HepG2 (cell line): ENCODE results near the gene PPP1R9B. TPM values are rescaled to one million over a fixed set of nuclear protein-coding genes. Genes with fewer than 3 reads are reported as not detected.

Source experiments
- ATRX ChIP-seq: sonication (generic); formaldehyde crosslinking; IDR thresholded peaks from 2 replicates; pipeline ENCODE4 v1.4.0; 2020; ENCODE audit warnings: missing genetic modification reagents, borderline replicate concordance
- MAF1 ChIP-seq: sonication (generic); formaldehyde crosslinking; IDR thresholded peaks from 2 replicates; pipeline ENCODE4 v1.5.0; 2020; ENCODE audit warnings: missing genetic modification reagents, borderline replicate concordance
- NONO ChIP-seq, 2 experiments: fragments of 450-650 bp in 1 of 2; sonication (generic) in 1 of 2; formaldehyde crosslinking in 1 of 2; IDR thresholded peaks in 1 of 2; conservative IDR thresholded peaks in 1 of 2; 2 replicates each; pipeline versions ENCODE4 v1.6.1 to v1.8.0; 2017 to 2022; ENCODE audit warnings: mild to moderate bottlenecking in 1 of 2, missing genetic modification reagents in 1 of 2, moderate library complexity in 1 of 2
- RBFOX2 ChIP-seq: fragments of 200-400 bp; formaldehyde crosslinking; IDR thresholded peaks from 2 replicates; pipeline ENCODE4 v1.6.1; 2017; ENCODE audit warnings: low read depth, mild to moderate bottlenecking, low read length
- SYNCRIP ChIP-seq: fragments of 200-400 bp; formaldehyde crosslinking; IDR thresholded peaks from 2 replicates; pipeline ENCODE4 v1.6.1; 2018; ENCODE audit warnings: mild to moderate bottlenecking, low read depth, low read length; ENCODE audit not compliant: insufficient read depth
- ZFYVE20 ChIP-seq: sonication (generic); formaldehyde crosslinking; IDR thresholded peaks from 2 replicates; pipeline ENCODE4 v1.8.0; 2023; ENCODE audit warnings: low read depth, mild to moderate bottlenecking, moderate library complexity, missing genetic modification reagents, borderline replicate concordance
- ZKSCAN1 ChIP-seq: fragments of 150-350 bp; IDR thresholded peaks from 2 replicates; pipeline ENCODE4 v1.6.1; 2014; ENCODE audit warnings: low read length
- ZNF101 ChIP-seq: sonication (generic); formaldehyde crosslinking; IDR thresholded peaks from 2 replicates; pipeline ENCODE4 v1.4.0; 2020; ENCODE audit warnings: mild to moderate bottlenecking, low read depth, missing genetic modification reagents, borderline replicate concordance
- ZNF232 ChIP-seq: sonication (generic); formaldehyde crosslinking; IDR thresholded peaks from 2 replicates; pipeline ENCODE4 v1.4.0; 2020; ENCODE audit warnings: missing genetic modification reagents, borderline replicate concordance
- ZNF282 ChIP-seq: fragments of 450-650 bp; IDR thresholded peaks from 2 replicates; pipeline ENCODE4 v1.6.1; 2018; ENCODE audit not compliant: partially characterized antibody
- ZNF337 ChIP-seq: sonication (generic); formaldehyde crosslinking; IDR thresholded peaks from 2 replicates; pipeline ENCODE4 v1.5.1; 2020; ENCODE audit warnings: missing genetic modification reagents, low read depth, mild to moderate bottlenecking, borderline replicate concordance
- ZNF501 ChIP-seq: sonication (generic); formaldehyde crosslinking; IDR thresholded peaks from 2 replicates; pipeline ENCODE4 v1.5.1; 2020; ENCODE audit warnings: mild to moderate bottlenecking, moderate library complexity, missing genetic modification reagents
- polyA plus RNA-seq, 8 experiments: library from polyadenylated mRNA; depleted of rRNA in 3 of 8; stranded (reverse) in 7 of 8; unstranded in 1 of 8; fragments of >200 nt; fragmentation: Illumina TruSeq in 4 of 8; extraction: Trizol in 4 of 8; gene quantifications; 2 replicates each; pipeline versions ENCODE4 v1.2.1 to v1.2.3, GENCODE V29; 2011 to 2016; ENCODE audit warnings: low read depth in 4 of 8, missing spikeins in 1 of 8, mixed read lengths in 1 of 8; ENCODE audit not compliant: insufficient read depth in 1 of 8
- total RNA-seq, 5 experiments: library from RNA; depleted of rRNA; stranded (reverse); fragments of >200 nt; fragmentation: Illumina TruSeq; extraction: Trizol; gene quantifications; 2 replicates each; pipeline ENCODE4 v1.2.3, GENCODE V29; 2016; ENCODE audit warnings: low read depth in 1 of 5
- TF ChIP-seq, protein P1 (sequence below): conservative IDR thresholded peaks from 2 replicates; pipeline ENCODE4 v1.6.1; 2018; ENCODE audit warnings: missing genetic modification reagents
- TF ChIP-seq, protein P2 (sequence below): sonication (generic); formaldehyde crosslinking; IDR thresholded peaks from 2 replicates; pipeline ENCODE4 v1.5.0; 2020; ENCODE audit warnings: missing genetic modification reagents, mild to moderate bottlenecking, borderline replicate concordance
- TF ChIP-seq, protein P3 (sequence below): sonication (generic); formaldehyde crosslinking; conservative IDR thresholded peaks from 2 replicates; pipeline ENCODE4 v1.5.0; 2020; ENCODE audit warnings: missing genetic modification reagents
- TF ChIP-seq, protein P4 (sequence below): sonication (generic); formaldehyde crosslinking; IDR thresholded peaks from 2 replicates; pipeline ENCODE4 v1.4.0; 2020; ENCODE audit warnings: missing genetic modification reagents, borderline replicate concordance
- TF ChIP-seq, protein P5 (sequence below): sonication (generic); formaldehyde crosslinking; IDR thresholded peaks from 2 replicates; pipeline ENCODE4 v1.5.0; 2020; ENCODE audit warnings: missing genetic modification reagents, mild to moderate bottlenecking, borderline replicate concordance
- TF ChIP-seq, protein P6 (sequence below): sonication (generic); formaldehyde crosslinking; IDR thresholded peaks from 2 replicates; pipeline ENCODE4 v1.9.0; 2021; ENCODE audit warnings: missing genetic modification reagents, borderline replicate concordance

The PPP1R9B gene
- total and polyA plus RNA-seq, 2 of the 13 experiments (the other 11 are each of a cell fraction or from before 2014, with no cell fraction given), result 9.4 to 15.8 TPM

DNA sequence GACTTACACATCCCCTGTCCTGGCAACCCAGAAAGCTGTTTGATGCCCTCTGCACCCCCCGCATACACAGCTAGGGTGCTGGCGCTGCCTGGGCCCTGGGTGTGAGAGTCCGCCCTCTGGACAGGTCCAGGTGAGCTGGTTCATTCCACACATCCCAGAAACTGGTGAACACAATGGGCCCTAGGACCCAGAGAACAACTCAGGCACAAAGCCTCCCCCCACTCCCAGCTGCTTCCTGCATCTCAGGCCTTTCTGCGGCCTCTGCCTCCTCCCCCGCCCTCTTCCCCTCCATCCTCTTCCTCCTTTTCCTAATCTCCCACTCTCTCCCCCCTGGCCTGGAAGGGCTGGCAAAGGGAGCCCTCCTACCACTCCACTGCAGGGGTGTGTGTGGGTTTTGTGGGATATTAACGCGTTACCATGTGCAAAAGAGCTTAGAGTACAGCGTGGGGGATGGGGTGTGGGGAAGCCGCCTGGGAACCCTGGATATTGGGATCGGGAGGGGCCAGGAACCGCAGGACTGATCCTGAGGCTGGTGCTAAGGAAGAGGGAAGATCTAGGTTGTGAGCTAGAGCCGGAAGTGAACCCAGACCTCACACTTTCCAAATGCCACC, 1.6 kb upstream of the PPP1R9B start (continued):
- TF ChIP-seq, protein P1, sequence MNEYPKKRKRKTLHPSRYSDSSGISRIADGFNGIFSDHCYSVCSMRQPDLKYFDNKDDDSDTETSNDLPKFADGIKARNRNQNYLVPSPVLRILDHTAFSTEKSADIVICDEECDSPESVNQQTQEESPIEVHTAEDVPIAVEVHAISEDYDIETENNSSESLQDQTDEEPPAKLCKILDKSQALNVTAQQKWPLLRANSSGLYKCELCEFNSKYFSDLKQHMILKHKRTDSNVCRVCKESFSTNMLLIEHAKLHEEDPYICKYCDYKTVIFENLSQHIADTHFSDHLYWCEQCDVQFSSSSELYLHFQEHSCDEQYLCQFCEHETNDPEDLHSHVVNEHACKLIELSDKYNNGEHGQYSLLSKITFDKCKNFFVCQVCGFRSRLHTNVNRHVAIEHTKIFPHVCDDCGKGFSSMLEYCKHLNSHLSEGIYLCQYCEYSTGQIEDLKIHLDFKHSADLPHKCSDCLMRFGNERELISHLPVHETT (CRISPR knock-in tag), result 0 out of 2 replicates have a peak, but pooled peaks have one; percentile 48
- TF ChIP-seq ZNF101 (CRISPR knock-in tag) (0 out of 2 replicates have a peak, but pooled peaks have one; percentile 41), ZFYVE20 (CRISPR knock-in tag) (no peak), ZNF282 (no peak), ZKSCAN1 (no peak), ZNF501 (CRISPR knock-in tag) (peak; percentile 82; the same call in 1 of the 2 replicates), SYNCRIP (no peak), MAF1 (CRISPR knock-in tag) (no peak), NONO (IDR thresholded peaks at IDR 0.05) (no peak), NONO (CRISPR knock-in tag; conservative IDR thresholded peaks at IDR 0.05) (no peak), RBFOX2 (no peak), ZNF232 (CRISPR knock-in tag) (no peak), ATRX (CRISPR knock-in tag) (no peak), ZNF337 (CRISPR knock-in tag) (no peak)
- TF ChIP-seq, protein P2, sequence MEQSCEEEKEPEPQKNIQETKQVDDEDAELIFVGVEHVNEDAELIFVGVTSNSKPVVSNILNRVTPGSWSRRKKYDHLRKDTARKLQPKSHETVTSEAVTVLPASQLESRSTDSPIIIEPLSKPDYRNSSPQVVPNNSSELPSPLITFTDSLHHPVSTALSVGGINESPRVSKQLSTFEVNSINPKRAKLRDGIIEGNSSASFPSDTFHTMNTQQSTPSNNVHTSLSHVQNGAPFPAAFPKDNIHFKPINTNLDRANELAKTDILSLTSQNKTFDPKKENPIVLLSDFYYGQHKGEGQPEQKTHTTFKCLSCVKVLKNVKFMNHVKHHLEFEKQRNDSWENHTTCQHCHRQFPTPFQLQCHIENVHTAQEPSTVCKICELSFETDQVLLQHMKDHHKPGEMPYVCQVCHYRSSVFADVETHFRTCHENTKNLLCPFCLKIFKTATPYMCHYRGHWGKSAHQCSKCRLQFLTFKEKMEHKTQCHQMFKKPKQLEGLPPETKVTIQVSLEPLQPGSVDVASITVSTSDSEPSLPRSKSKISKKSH, result peak; percentile 65; the same call in 1 of the 2 replicates
- TF ChIP-seq, protein P3, sequence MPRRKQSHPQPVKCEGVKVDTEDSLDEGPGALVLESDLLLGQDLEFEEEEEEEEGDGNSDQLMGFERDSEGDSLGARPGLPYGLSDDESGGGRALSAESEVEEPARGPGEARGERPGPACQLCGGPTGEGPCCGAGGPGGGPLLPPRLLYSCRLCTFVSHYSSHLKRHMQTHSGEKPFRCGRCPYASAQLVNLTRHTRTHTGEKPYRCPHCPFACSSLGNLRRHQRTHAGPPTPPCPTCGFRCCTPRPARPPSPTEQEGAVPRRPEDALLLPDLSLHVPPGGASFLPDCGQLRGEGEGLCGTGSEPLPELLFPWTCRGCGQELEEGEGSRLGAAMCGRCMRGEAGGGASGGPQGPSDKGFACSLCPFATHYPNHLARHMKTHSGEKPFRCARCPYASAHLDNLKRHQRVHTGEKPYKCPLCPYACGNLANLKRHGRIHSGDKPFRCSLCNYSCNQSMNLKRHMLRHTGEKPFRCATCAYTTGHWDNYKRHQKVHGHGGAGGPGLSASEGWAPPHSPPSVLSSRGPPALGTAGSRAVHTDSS, result no peak
- TF ChIP-seq, protein P4, sequence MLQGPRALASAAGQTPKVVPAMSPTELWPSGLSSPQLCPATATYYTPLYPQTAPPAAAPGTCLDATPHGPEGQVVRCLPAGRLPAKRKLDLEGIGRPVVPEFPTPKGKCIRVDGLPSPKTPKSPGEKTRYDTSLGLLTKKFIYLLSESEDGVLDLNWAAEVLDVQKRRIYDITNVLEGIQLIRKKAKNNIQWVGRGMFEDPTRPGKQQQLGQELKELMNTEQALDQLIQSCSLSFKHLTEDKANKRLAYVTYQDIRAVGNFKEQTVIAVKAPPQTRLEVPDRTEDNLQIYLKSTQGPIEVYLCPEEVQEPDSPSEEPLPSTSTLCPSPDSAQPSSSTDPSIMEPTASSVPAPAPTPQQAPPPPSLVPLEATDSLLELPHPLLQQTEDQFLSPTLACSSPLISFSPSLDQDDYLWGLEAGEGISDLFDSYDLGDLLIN (CRISPR knock-in tag), result no peak
- TF ChIP-seq, protein P5, sequence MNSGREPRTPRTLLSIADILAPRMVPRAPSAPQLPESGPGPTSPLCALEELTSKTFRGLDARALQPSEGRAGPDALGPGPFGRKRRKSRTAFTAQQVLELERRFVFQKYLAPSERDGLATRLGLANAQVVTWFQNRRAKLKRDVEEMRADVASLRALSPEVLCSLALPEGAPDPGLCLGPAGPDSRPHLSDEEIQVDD, result no peak
- TF ChIP-seq, protein P6, sequence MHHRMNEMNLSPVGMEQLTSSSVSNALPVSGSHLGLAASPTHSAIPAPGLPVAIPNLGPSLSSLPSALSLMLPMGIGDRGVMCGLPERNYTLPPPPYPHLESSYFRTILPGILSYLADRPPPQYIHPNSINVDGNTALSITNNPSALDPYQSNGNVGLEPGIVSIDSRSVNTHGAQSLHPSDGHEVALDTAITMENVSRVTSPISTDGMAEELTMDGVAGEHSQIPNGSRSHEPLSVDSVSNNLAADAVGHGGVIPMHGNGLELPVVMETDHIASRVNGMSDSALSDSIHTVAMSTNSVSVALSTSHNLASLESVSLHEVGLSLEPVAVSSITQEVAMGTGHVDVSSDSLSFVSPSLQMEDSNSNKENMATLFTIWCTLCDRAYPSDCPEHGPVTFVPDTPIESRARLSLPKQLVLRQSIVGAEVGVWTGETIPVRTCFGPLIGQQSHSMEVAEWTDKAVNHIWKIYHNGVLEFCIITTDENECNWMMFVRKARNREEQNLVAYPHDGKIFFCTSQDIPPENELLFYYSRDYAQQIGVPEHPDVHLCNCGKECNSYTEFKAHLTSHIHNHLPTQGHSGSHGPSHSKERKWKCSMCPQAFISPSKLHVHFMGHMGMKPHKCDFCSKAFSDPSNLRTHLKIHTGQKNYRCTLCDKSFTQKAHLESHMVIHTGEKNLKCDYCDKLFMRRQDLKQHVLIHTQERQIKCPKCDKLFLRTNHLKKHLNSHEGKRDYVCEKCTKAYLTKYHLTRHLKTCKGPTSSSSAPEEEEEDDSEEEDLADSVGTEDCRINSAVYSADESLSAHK (CRISPR knock-in tag), result no peak
